HG02970 (cell line): ENCODE results near the gene HS3ST4.

Source experiments
- ATAC-seq: cut with Tn5 transposase; IDR thresholded peaks from one replicate; pipeline ENCODE4 v1.9.1; 2021; ENCODE audit warnings: mild to moderate bottlenecking, moderate library complexity, moderate number of reproducible peaks; ENCODE audit not compliant: unreplicated experiment, low FRiP score

Gene HS3ST4

GRCh38 chr16:25812215-25812614 lies 120.5 kb downstream of the HS3ST4 start:
- ATAC-seq = no peak

- no peak for ATAC-seq
These were observed 125.5 kb downstream of the HS3ST4 start for GRCh38 chr16:25817295-25817694.

- no peak for ATAC-seq
These were observed 126.1 kb downstream of the HS3ST4 start for GRCh38 chr16:25817876-25818275.

- ATAC-seq = no peak
These were observed 132.1 kb downstream of the HS3ST4 start for GRCh38 chr16:25823891-25824290.

- no peak for ATAC-seq
These were observed 135.9 kb downstream of the HS3ST4 start for GRCh38 chr16:25827709-25828108.

GRCh38 chr16:25828510-25828909 lies 136.8 kb downstream of the HS3ST4 start:
- no peak for ATAC-seq

- no peak for ATAC-seq
These were observed 140.5 kb downstream of the HS3ST4 start for GRCh38 chr16:25832291-25832690.

GRCh38 chr16:25834101-25834500 lies 142.3 kb downstream of the HS3ST4 start:
- no peak for ATAC-seq

- no peak for ATAC-seq
These were observed 143.4 kb downstream of the HS3ST4 start for GRCh38 chr16:25835126-25835525.

GRCh38 chr16:25838724-25839186 lies 147.0 kb downstream of the HS3ST4 start:
- ATAC-seq = no peak

GRCh38 chr16:25841761-25842160 lies 150.0 kb downstream of the HS3ST4 start:
- no peak for ATAC-seq

GRCh38 chr16:25845901-25846300 lies 154.1 kb downstream of the HS3ST4 start:
- no peak for ATAC-seq

GRCh38 chr16:25854141-25854540 lies 162.4 kb downstream of the HS3ST4 start:
- ATAC-seq = no peak

- ATAC-seq = no peak
These were observed 163.3 kb downstream of the HS3ST4 start for GRCh38 chr16:25855063-25855462.

- ATAC-seq = no peak
These were observed 164.1 kb downstream of the HS3ST4 start for GRCh38 chr16:25855818-25856217.

- no peak for ATAC-seq
These were observed 167.9 kb downstream of the HS3ST4 start for GRCh38 chr16:25859645-25860044.

- no peak for ATAC-seq
These were observed 175.3 kb downstream of the HS3ST4 start for GRCh38 chr16:25867041-25867440.

- no peak for ATAC-seq
These were observed 176.3 kb downstream of the HS3ST4 start for GRCh38 chr16:25868106-25868505.

- no peak for ATAC-seq
These were observed 177.1 kb downstream of the HS3ST4 start for GRCh38 chr16:25868706-25869370.

GRCh38 chr16:25872369-25873070 lies 180.8 kb downstream of the HS3ST4 start:
- ATAC-seq = no peak

GRCh38 chr16:25874196-25874595 lies 182.4 kb downstream of the HS3ST4 start:
- ATAC-seq = no peak

- no peak for ATAC-seq
These were observed 184.3 kb downstream of the HS3ST4 start for GRCh38 chr16:25875956-25876598.
